ENCODE results near the gene EYS.
A peak's percentile ranks its signal among the peaks of the same experiment; 100 is the strongest.

Gene EYS

GRCh38 chr6:64848467-64848866, 858.6 kb downstream of the EYS start:
- no peaks in the 10 kb centered on the region for H3K9me3 ChIP-seq (ENCODE audit: severe bottlenecking)
- no peaks in the 10 kb centered on the region for H3K4me1 ChIP-seq (ENCODE audit: insufficient read depth, poor library complexity, severe bottlenecking)
- no peaks in the 10 kb centered on the region for H3K27me3 ChIP-seq (ENCODE audit: insufficient read depth, poor library complexity, severe bottlenecking)
- no peak overlapping the region for H3K27ac ChIP-seq (ENCODE audit: poor library complexity, severe bottlenecking)
- H3K4me3 ChIP-seq (ENCODE audit: severe bottlenecking) = no peak overlapping the region
- DNase-seq (ENCODE audit: low spot score) (no peak), ATAC-seq (ENCODE audit: low read depth) (no peak)
- no peaks in the 10 kb centered on the region for H3K36me3 ChIP-seq (ENCODE audit: low read depth)
- TF ChIP-seq CTCF (IDR thresholded peaks at IDR 0.05; ENCODE audit: poor library complexity, severe bottlenecking) = no peak

- Histone ChIP-seq H3K36me3 (ENCODE audit: low read depth) (no peaks in the 10 kb centered on the region), H3K27ac (ENCODE audit: poor library complexity, severe bottlenecking) (no peak overlapping the region), H3K9me3 (ENCODE audit: severe bottlenecking) (no peaks in the 10 kb centered on the region), H3K27me3 (ENCODE audit: insufficient read depth, poor library complexity, severe bottlenecking) (no peaks in the 10 kb centered on the region), H3K4me1 (ENCODE audit: insufficient read depth, poor library complexity, severe bottlenecking) (no peaks in the 10 kb centered on the region), H3K4me3 (ENCODE audit: severe bottlenecking) (no peak overlapping the region)
- ATAC-seq (ENCODE audit: low read depth) (no peak), DNase-seq (ENCODE audit: low spot score) (no peak)
- no peak for TF ChIP-seq CTCF (IDR thresholded peaks at IDR 0.05; ENCODE audit: poor library complexity, severe bottlenecking)
These were observed 859.6 kb downstream of the EYS start for GRCh38 chr6:64847396-64847795.

GRCh38 chr6:64838726-64839125, 868.3 kb downstream of the EYS start:
- ATAC-seq (ENCODE audit: low read depth) (no peak), DNase-seq (ENCODE audit: low spot score) (no peak)
- H3K9me3 ChIP-seq (ENCODE audit: severe bottlenecking) = no peaks in the 10 kb centered on the region
- H3K27me3 ChIP-seq (ENCODE audit: insufficient read depth, poor library complexity, severe bottlenecking) = no peaks in the 10 kb centered on the region
- H3K27ac ChIP-seq (ENCODE audit: poor library complexity, severe bottlenecking) = no peak overlapping the region
- peak; percentile 12 for TF ChIP-seq CTCF (IDR thresholded peaks at IDR 0.05; ENCODE audit: poor library complexity, severe bottlenecking)
- no peaks in the 10 kb centered on the region for H3K4me1 ChIP-seq (ENCODE audit: insufficient read depth, poor library complexity, severe bottlenecking)
- no peaks in the 10 kb centered on the region for H3K36me3 ChIP-seq (ENCODE audit: low read depth)
- no peak overlapping the region for H3K4me3 ChIP-seq (ENCODE audit: severe bottlenecking)

GRCh38 chr6:64831680-64832079, 875.3 kb downstream of the EYS start:
- Histone ChIP-seq H3K4me3 (ENCODE audit: severe bottlenecking) (no peak overlapping the region), H3K27me3 (ENCODE audit: insufficient read depth, poor library complexity, severe bottlenecking) (no peaks in the 10 kb centered on the region), H3K9me3 (ENCODE audit: severe bottlenecking) (no peaks in the 10 kb centered on the region), H3K27ac (ENCODE audit: poor library complexity, severe bottlenecking) (no peak overlapping the region), H3K4me1 (ENCODE audit: insufficient read depth, poor library complexity, severe bottlenecking) (no peaks in the 10 kb centered on the region), H3K36me3 (ENCODE audit: low read depth) (no peaks in the 10 kb centered on the region)
- no peak for TF ChIP-seq CTCF (IDR thresholded peaks at IDR 0.05; ENCODE audit: poor library complexity, severe bottlenecking)
- no peak for ATAC-seq (ENCODE audit: low read depth)
- no peak for DNase-seq (ENCODE audit: low spot score)

GRCh38 chr6:64817525-64817924, 889.5 kb downstream of the EYS start:
- H3K4me1 ChIP-seq (ENCODE audit: insufficient read depth, poor library complexity, severe bottlenecking) = no peaks in the 10 kb centered on the region
- H3K36me3 ChIP-seq (ENCODE audit: low read depth) = no peaks in the 10 kb centered on the region
- no peak overlapping the region for H3K27ac ChIP-seq (ENCODE audit: poor library complexity, severe bottlenecking)
- TF ChIP-seq CTCF (IDR thresholded peaks at IDR 0.05; ENCODE audit: poor library complexity, severe bottlenecking) = no peak
- H3K4me3 ChIP-seq (ENCODE audit: severe bottlenecking) = no peak overlapping the region
- DNase-seq (ENCODE audit: low spot score) (no peak), ATAC-seq (ENCODE audit: low read depth) (no peak)
- no peaks in the 10 kb centered on the region for H3K9me3 ChIP-seq (ENCODE audit: severe bottlenecking)
- no peaks in the 10 kb centered on the region for H3K27me3 ChIP-seq (ENCODE audit: insufficient read depth, poor library complexity, severe bottlenecking)

All from RWPE2 (cell line).